ENCODE results near the gene CHST9.

The CHST9 gene

DNA sequence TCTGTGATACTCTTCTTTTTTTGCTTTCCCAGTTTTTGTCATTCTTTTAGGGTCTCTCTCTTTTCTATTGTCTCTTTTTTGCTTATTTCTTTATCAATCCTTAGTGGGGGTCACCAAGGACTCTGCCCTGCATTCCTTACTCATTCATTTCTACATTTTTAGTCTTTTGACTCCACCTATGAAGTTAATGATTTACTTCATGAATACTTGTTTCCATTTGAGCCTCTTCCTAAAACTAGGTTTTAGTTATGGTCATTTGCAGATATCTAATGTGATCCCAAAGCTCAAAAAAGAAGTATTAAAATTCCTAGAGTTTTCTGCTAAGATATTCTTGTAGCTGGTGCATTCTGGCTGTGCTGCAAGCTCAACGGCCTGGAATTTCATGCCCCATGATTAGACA, 170.3 kb downstream of the CHST9 start:
- H3K36me3 ChIP-seq (replicated peaks; ENCODE audit: low read depth, low read length) = no peaks in the 10 kb centered on the region
- no peaks in the 10 kb centered on the region for H4K20me1 ChIP-seq (ENCODE audit: insufficient read depth, low read length)
- H3K4me1 ChIP-seq (ENCODE audit: low read length) = peaks cover 8% of the 10 kb centered on the region; the same call in 1 of the 2 replicates
- H3K9me3 ChIP-seq (ENCODE audit: insufficient read depth, low read length) = no peaks in the 10 kb centered on the region
- H3K27me3 ChIP-seq (ENCODE audit: low read depth, low read length) = no peaks in the 10 kb centered on the region
- H3K9ac ChIP-seq (ENCODE audit: low read length) = no peak overlapping the region
- H3K4me3 ChIP-seq (ENCODE audit: low read length) = no peak overlapping the region
- H3K27ac ChIP-seq (ENCODE audit: low read length) = no peak overlapping the region
- no peak overlapping the region for H2AFZ ChIP-seq (ENCODE audit: low read depth, low read length)
- no peak for TF ChIP-seq EZH2phosphoT487 (IDR thresholded peaks at IDR 0.05; ENCODE audit: low read depth)
- TF ChIP-seq, protein P1, sequence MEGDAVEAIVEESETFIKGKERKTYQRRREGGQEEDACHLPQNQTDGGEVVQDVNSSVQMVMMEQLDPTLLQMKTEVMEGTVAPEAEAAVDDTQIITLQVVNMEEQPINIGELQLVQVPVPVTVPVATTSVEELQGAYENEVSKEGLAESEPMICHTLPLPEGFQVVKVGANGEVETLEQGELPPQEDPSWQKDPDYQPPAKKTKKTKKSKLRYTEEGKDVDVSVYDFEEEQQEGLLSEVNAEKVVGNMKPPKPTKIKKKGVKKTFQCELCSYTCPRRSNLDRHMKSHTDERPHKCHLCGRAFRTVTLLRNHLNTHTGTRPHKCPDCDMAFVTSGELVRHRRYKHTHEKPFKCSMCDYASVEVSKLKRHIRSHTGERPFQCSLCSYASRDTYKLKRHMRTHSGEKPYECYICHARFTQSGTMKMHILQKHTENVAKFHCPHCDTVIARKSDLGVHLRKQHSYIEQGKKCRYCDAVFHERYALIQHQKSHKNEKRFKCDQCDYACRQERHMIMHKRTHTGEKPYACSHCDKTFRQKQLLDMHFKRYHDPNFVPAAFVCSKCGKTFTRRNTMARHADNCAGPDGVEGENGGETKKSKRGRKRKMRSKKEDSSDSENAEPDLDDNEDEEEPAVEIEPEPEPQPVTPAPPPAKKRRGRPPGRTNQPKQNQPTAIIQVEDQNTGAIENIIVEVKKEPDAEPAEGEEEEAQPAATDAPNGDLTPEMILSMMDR (IDR thresholded peaks at IDR 0.05; ENCODE audit: low read depth, low read length) = no peak
- no peak overlapping the region for H3K4me2 ChIP-seq (ENCODE audit: low read length)
- H3K79me2 ChIP-seq (ENCODE audit: low read length) = no peaks in the 10 kb centered on the region

DNA sequence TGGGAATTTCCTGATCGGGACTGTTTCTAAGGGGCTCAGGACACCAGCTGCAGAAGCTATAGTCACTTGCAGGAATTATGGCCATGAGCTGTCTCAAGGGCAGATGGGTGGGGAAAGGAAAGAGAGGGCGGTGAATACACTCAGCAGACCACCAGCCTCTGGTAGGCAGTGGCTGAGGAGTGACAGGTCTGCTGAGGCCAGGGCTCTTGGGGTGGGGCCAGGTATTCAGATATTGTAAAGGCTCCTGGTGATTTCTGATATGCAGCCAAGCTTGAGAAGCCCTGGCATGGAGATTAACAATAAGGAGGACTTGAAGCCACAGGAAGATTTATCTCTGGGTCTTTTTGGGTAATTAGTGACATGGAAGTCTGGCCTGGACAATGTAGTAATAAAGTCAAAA, 174.3 kb downstream of the CHST9 start:
- no peaks in the 10 kb centered on the region for H3K36me3 ChIP-seq (replicated peaks; ENCODE audit: low read depth, low read length)
- 0 out of 2 replicates have a peak, but pooled peaks cover 7% of the 10 kb centered on the region for H3K27me3 ChIP-seq (ENCODE audit: low read depth, low read length)
- no peak overlapping the region for H3K4me2 ChIP-seq (ENCODE audit: low read length)
- TF ChIP-seq EZH2phosphoT487 (IDR thresholded peaks at IDR 0.05; ENCODE audit: low read depth) = no peak
- TF ChIP-seq, protein P1 (IDR thresholded peaks at IDR 0.05; ENCODE audit: low read depth, low read length) = no peak
- H4K20me1 ChIP-seq (ENCODE audit: insufficient read depth, low read length) = no peaks in the 10 kb centered on the region
- no peak overlapping the region for H2AFZ ChIP-seq (ENCODE audit: low read depth, low read length)
- no peak overlapping the region for H3K9ac ChIP-seq (ENCODE audit: low read length)
- no peak overlapping the region for H3K4me3 ChIP-seq (ENCODE audit: low read length)
- no peak overlapping the region for H3K27ac ChIP-seq (ENCODE audit: low read length)
- H3K79me2 ChIP-seq (ENCODE audit: low read length) = no peaks in the 10 kb centered on the region
- no peaks in the 10 kb centered on the region for H3K9me3 ChIP-seq (ENCODE audit: insufficient read depth, low read length)
- H3K4me1 ChIP-seq (ENCODE audit: low read length) = no peaks in the 10 kb centered on the region

DNA sequence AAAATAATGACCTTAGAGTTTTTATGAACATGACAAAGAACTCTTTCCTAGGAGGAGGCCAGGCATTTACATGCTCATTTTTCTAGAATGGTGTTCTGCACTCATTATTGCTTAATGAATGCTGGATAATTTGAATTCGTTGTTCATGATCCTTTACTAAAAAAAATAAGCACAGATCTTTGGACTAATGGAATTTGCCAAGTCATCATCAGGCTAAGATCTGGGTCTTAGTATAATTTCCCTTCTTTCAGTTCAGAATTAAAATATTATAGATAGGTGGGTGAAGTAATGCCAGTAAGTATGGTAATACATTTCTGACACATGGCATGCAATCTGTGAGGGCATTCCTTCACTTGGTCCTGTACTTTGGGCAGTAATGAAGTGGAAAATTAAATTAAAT, 175.8 kb downstream of the CHST9 start:
- Histone ChIP-seq H3K9me3 (ENCODE audit: insufficient read depth, low read length) (no peaks in the 10 kb centered on the region), H4K20me1 (ENCODE audit: insufficient read depth, low read length) (no peaks in the 10 kb centered on the region), H3K9ac (ENCODE audit: low read length) (no peak overlapping the region), H3K36me3 (replicated peaks; ENCODE audit: low read depth, low read length) (no peaks in the 10 kb centered on the region), H3K4me1 (ENCODE audit: low read length) (no peaks in the 10 kb centered on the region), H3K27ac (ENCODE audit: low read length) (no peak overlapping the region), H3K4me2 (ENCODE audit: low read length) (no peak overlapping the region), H2AFZ (ENCODE audit: low read depth, low read length) (no peak overlapping the region), H3K4me3 (ENCODE audit: low read length) (no peak overlapping the region), H3K79me2 (ENCODE audit: low read length) (no peaks in the 10 kb centered on the region), H3K27me3 (ENCODE audit: low read depth, low read length) (0 out of 2 replicates have a peak, but pooled peaks cover 7% of the 10 kb centered on the region)
- TF ChIP-seq, protein P1 (IDR thresholded peaks at IDR 0.05; ENCODE audit: low read depth, low read length) = no peak
- TF ChIP-seq EZH2phosphoT487 (IDR thresholded peaks at IDR 0.05; ENCODE audit: low read depth) = no peak

DNA sequence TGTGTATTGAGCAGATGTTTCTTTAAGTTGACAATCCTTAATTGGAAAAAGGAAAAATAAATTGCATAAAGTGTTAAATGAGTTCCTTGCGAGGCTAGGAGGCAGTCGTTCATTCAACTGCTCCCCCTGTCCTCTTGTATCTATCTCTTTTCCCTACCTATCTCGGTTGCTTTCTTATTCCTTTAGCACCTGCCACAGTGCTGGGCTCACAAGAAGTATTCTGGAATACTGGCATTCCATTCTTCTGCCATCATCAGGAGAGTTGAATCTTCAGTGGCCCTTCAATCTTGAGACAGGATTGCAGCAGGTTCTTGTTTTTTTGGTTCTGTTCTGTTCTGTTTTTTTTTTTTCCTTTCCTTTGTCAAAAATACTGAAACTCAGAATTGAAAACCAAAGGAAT, 176.5 kb downstream of the CHST9 start:
- H3K9me3 ChIP-seq (ENCODE audit: insufficient read depth, low read length) = no peaks in the 10 kb centered on the region
- TF ChIP-seq, protein P1 (IDR thresholded peaks at IDR 0.05; ENCODE audit: low read depth, low read length) = no peak
- TF ChIP-seq EZH2phosphoT487 (IDR thresholded peaks at IDR 0.05; ENCODE audit: low read depth) = no peak
- H3K36me3 ChIP-seq (replicated peaks; ENCODE audit: low read depth, low read length) = no peaks in the 10 kb centered on the region
- no peak overlapping the region for H3K4me2 ChIP-seq (ENCODE audit: low read length)
- H4K20me1 ChIP-seq (ENCODE audit: insufficient read depth, low read length) = no peaks in the 10 kb centered on the region
- 0 out of 2 replicates have a peak, but pooled peaks cover 7% of the 10 kb centered on the region for H3K27me3 ChIP-seq (ENCODE audit: low read depth, low read length)
- H3K4me3 ChIP-seq (ENCODE audit: low read length) = no peak overlapping the region
- H2AFZ ChIP-seq (ENCODE audit: low read depth, low read length) = no peak overlapping the region
- no peaks in the 10 kb centered on the region for H3K4me1 ChIP-seq (ENCODE audit: low read length)
- no peak overlapping the region for H3K9ac ChIP-seq (ENCODE audit: low read length)
- no peak overlapping the region for H3K27ac ChIP-seq (ENCODE audit: low read length)
- no peaks in the 10 kb centered on the region for H3K79me2 ChIP-seq (ENCODE audit: low read length)

Data from OCI-LY3 (cell line).